HG02884 (cell line): ENCODE results near the gene ILK.
A peak's percentile ranks its signal among the peaks of the same experiment; 100 is the strongest.

Experiments
- ATAC-seq: cut with Tn5 transposase; IDR thresholded peaks from one replicate; pipeline ENCODE4 v1.9.1; 2021; ENCODE audit warnings: mild to moderate bottlenecking, moderate library complexity; ENCODE audit not compliant: unreplicated experiment

Gene ILK

DNA sequence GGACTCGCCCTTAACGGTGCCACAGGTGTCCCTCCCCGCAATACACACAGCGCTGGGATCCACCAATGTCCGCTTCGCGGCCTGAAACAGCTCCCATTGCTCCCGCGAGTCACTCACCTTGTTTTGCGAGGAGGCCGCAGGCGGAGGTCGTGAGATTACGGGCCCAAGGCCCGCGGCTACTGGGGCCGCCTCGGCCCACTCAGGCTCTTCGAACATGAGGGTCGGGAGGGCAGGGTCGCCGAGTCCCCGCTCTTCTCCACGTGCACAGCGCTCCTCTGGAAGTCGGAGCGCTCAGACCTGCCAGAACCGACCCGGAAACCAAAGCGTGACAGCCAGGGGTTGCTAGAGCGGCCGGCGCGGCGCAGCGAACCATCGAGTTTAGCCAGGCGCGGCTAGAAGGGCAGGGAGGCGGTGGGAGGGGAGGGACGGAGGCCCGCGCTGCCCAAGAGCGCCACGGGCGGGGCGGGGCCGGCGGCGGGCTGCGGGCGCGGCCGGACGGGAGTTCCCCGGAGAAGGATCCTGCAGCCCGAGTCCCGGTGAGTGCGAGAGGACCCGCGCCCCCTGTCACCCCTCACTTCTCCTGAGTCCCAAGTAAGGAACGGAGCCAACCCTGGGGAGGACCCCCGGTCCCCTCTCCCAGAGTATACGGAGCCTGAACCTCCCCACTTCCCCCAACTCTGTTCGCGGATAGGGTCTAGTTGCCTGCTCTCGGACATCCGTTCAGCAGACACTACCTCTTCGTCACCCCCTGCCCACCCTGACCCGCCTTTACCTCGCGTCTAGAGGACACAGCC lies at the start of gene ILK, which contains the start of gene RRP8:
Gene ILK, plus strand, starts transcription at position 488 of the 794 bp plus-strand sequence. CDS start 498 bp downstream, outside the sequence.
Gene RRP8, minus strand, starts transcription at position 330 of the 794 bp plus-strand sequence. Its CDS starts 114 bp downstream, at position 216.
- peak; percentile 73 for ATAC-seq

DNA sequence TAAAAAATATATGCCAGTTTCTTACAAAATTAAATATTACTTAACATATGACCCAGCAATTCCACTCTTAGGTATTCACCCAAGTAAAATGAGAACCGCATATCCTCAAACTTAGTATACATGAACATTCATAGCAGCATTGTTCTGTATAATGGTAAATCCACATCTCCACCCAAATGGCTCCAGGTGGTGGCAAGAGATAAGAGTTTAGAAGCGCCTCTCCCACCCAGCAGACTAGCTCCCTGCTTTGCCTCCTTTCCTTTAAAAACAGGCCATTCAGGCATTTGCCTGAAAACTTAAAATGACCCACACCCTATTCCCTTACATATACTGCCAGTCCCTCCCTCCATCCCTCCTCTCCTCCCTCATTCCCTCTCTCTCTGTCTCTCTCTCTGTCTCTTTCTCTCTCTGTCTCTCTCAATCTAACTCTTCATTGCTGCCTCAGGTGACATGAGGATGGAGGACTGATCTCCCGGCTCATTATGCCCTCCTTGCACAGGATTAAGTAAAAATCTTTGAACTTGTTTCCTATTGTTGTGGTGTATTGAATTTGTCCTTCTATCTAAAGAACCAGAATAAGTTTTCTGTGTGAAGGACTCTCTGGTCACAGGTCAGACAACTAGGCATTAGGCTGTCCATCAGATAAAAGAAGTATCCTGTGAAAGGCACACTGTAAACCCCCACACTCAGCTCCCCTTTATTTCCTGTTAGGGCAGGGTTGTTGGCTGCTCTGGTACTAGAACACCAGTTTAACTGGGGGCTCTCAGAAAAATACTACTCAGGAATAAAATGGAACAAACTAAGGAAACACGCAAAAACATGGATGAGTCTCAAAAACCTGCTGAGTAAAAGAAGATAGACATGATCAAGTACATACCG lies 48.5 kb upstream of the ILK start:
- no peak for ATAC-seq

GRCh38 chr11:6556139-6556949 lies 47.2 kb upstream of the ILK start:
- no peak for ATAC-seq

DNA sequence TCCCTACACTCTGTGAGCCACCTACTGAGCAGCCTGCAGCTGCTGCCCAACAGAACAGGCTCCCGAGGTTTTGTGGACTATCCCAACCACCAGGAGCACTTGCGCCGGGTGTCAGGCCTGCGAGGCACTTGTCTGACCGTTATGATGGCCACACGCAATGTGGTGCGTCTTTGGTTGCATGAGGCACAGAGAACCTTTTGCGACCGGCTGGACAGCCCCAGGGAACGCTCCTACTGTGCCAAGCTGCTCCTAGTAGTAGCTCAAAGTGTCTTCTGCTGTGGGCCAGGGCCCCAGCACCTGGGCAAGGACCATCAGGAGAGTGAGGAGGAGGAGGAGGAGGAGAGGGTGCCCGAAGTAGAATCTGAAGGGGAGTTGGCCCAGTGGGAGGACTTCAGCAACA lies 46.5 kb upstream of the ILK start:
- no peak for ATAC-seq

- no peak for ATAC-seq
Measured at GRCh38 chr11:6557761-6558674, 45.6 kb upstream of the ILK start.

DNA sequence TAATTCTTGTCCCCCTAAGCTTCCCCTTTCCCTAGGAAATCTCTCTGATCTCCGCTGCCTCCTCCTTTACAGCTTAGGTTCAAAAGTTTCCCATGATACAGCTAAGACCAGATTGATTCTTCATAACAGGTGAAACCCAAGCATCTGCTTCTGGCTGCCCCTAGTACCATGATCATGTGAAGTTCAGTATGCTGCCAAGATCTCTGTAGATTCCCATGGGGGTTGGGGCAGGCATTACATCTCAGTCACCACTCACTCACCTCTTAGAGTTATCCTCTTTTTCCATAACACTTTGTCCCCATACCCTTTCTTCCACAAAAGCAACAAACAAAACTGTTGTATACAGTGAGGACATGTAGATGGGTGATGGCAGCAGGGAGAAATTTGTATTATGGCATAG lies 44.2 kb upstream of the ILK start:
- no peak for ATAC-seq

GRCh38 chr11:6561288-6561687 lies 42.3 kb upstream of the ILK start:
- no peak for ATAC-seq

DNA sequence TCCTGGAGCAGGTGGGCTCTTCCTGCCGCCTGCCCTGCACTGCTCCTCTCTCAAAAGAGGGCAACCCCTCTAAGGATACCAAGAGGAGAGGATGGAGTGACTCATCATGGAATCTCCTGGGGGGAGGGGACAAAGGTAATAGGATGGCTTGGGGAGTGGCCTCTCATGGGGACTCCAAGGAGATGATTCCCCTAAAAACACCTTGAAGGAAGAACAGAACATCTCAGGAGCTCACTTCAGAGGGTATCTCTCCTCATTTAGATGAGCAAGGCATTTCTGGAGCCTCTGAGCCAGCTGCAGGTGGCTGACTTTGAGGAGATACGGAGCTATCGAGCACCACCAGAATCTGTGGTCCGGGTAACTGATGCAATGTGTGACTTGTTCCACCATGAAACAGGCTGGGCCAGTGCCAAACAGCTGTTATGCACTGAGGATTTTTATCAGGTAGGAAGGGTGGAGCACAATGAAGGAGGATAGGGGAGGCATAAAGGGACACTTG lies 40.4 kb upstream of the ILK start:
- ATAC-seq, result no peak

GRCh38 chr11:6563667-6564066 lies 39.9 kb upstream of the ILK start:
- no peak for ATAC-seq

DNA sequence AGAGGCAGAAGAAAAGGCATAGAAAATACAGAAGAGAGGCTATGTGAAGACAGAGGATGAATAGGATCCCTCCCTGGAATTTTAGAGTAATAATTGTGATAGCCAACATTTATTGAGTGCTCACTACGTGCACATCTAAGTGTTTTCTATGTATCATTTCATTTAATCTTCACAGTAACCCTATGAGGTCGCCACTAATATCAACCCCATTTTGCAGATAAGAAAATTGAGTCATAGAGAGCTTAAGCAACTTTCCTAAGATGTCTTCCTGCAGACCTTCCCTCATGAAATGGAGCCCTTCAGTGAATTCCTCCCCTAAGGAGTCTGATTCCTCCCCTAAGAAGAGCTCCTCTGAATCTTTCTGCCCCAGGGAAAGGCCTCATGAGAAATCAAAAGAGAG lies 38.2 kb upstream of the ILK start:
- ATAC-seq, result no peak

- ATAC-seq, result no peak
Measured at GRCh38 chr11:6565988-6566703, 37.4 kb upstream of the ILK start.

- no peak for ATAC-seq
Measured at GRCh38 chr11:6566704-6567370, 36.7 kb upstream of the ILK start.

GRCh38 chr11:6567371-6567745 lies 36.2 kb upstream of the ILK start:
- no peak for ATAC-seq

DNA sequence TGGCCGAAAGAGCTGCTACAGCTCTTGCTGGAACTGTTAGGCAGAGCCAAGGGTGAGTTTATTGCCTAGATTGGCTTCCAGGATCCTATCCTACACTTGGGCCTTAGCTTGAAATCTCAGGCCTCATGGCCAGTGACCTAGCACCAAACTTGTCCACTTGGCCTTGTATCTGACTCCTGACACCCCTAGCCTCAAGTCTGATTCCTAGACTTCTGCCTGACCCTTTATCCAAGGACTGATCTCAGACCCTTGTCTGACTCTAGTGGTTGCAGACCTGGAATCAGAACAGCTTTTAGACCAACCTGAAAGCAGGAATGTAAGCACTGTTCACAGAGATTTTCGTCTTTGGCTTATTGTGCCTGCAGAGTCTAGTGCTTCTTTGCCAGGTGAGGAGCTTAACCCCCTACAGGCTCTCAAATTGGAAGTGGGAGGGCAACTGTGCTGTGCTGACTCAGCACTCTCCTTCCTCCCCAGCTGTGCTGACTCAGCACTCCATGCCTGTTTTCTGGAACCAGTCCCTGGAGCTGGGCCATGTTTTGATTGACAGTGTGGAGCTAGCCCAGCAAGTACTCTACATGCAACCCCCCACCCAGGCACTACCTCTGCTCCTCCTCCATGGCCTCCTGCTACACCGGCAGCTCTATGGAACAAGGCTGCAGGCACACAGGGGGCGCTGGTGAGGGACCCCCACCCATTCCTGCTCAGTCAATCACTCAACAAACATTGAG lies 35.2 kb upstream of the ILK start:
- no peak for ATAC-seq

- no peak for ATAC-seq
Measured at GRCh38 chr11:6569706-6570105, 33.9 kb upstream of the ILK start.

- no peak for ATAC-seq
Measured at GRCh38 chr11:6570691-6571427, 32.7 kb upstream of the ILK start.

GRCh38 chr11:6571434-6572008 lies 32.1 kb upstream of the ILK start:
- ATAC-seq, result no peak
